Measurements from ENCODE around the gene SMG7.

The SMG7 gene

DNA sequence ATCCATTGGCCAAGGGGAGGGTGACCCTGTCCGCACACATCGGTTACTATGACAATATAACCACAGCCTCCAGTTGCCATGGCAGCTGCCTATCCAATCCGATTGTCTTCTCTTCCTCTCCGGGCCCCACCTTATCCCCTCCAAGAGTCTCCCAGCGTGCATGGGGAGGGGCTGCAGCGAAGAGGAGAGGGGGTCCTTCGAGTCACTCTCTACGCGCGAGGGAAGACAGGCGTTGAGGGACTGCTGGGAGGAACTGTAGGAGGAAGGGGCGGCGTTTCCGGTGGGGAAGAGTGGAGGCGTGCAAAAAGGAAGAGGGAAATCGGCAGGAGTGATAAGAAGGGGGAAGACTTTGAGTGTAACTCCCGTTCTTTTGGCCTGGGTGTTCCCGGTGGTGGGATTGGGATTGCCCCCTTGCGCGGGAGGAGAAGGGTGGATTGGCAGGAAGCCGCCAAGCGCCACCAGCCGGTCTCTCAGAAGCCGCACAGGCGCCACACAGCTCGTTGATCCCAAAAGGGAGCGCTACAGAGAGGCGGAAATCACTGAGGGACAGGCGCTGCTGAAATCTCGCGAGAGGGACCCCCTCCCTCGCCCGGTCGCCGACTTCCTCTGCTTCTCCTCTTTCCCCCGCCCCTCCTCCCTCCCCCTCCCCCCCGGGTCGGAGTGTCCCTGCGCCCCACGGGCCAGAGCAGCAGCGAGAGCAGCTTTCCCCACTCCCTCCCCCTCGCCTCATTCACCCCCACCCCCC, 384 bp upstream of the SMG7 start (continued):
- TF ChIP-seq, protein P1, sequence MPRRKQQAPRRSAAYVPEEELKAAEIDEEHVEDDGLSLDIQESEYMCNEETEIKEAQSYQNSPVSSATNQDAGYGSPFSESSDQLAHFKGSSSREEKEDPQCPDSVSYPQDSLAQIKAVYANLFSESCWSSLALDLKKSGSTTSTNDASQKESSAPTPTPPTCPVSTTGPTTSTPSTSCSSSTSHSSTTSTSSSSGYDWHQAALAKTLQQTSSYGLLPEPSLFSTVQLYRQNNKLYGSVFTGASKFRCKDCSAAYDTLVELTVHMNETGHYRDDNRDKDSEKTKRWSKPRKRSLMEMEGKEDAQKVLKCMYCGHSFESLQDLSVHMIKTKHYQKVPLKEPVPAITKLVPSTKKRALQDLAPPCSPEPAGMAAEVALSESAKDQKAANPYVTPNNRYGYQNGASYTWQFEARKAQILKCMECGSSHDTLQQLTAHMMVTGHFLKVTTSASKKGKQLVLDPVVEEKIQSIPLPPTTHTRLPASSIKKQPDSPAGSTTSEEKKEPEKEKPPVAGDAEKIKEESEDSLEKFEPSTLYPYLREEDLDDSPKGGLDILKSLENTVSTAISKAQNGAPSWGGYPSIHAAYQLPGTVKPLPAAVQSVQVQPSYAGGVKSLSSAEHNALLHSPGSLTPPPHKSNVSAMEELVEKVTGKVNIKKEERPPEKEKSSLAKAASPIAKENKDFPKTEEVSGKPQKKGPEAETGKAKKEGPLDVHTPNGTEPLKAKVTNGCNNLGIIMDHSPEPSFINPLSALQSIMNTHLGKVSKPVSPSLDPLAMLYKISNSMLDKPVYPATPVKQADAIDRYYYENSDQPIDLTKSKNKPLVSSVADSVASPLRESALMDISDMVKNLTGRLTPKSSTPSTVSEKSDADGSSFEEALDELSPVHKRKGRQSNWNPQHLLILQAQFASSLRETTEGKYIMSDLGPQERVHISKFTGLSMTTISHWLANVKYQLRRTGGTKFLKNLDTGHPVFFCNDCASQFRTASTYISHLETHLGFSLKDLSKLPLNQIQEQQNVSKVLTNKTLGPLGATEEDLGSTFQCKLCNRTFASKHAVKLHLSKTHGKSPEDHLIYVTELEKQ (tag by site-specific recombination; IDR thresholded peaks at IDR 0.05; ENCODE audit: borderline replicate concordance) = peak; percentile 95
- TF ChIP-seq ZNF433 (tag by site-specific recombination; IDR thresholded peaks at IDR 0.05; ENCODE audit: low read depth) (no peak), ZNF16 (tag by site-specific recombination; IDR thresholded peaks at IDR 0.05; ENCODE audit: low read depth) (peak; percentile 54), ZNF37A (tag by site-specific recombination; IDR thresholded peaks at IDR 0.05) (no peak), SP2 (tag by site-specific recombination; IDR thresholded peaks at IDR 0.05) (peak; percentile 90), ZNF133 (tag by site-specific recombination; IDR thresholded peaks at IDR 0.05) (peak; percentile 54), ZNF221 (tag by site-specific recombination; IDR thresholded peaks at IDR 0.05; ENCODE audit: borderline replicate concordance) (peak; percentile 46; the same call in 1 of the 2 replicates), ZNF558 (tag by site-specific recombination; IDR thresholded peaks at IDR 0.05) (peak; percentile 94), ZEB2 (tag by site-specific recombination; IDR thresholded peaks at IDR 0.05) (peak; percentile 96), ZNF529 (tag by site-specific recombination; IDR thresholded peaks at IDR 0.05; ENCODE audit: insufficient replicate concordance) (no peak), ZNF670 (tag by site-specific recombination; IDR thresholded peaks at IDR 0.05; ENCODE audit: low read depth) (no peak), ZNF664 (tag by site-specific recombination; IDR thresholded peaks at IDR 0.05) (peak; percentile 93), ZNF560 (tag by site-specific recombination; IDR thresholded peaks at IDR 0.05; ENCODE audit: borderline replicate concordance) (no peak), ZNF768 (tag by site-specific recombination; IDR thresholded peaks at IDR 0.05) (no peak; the same call in 1 of the 2 replicates), REPIN1 (tag by site-specific recombination; IDR thresholded peaks at IDR 0.05; ENCODE audit: low read depth) (peak; percentile 100), ZNF292 (tag by site-specific recombination; IDR thresholded peaks at IDR 0.05; ENCODE audit: borderline replicate concordance, low read depth) (no peak), ZNF701 (tag by site-specific recombination; IDR thresholded peaks at IDR 0.05) (peak; percentile 84), ZNF311 (tag by site-specific recombination; IDR thresholded peaks at IDR 0.05; ENCODE audit: borderline replicate concordance) (no peak), ZNF785 (tag by site-specific recombination; IDR thresholded peaks at IDR 0.05) (peak; percentile 99), ZSCAN30 (tag by site-specific recombination; IDR thresholded peaks at IDR 0.05) (peak; percentile 97), KLF8 (tag by site-specific recombination; IDR thresholded peaks at IDR 0.05) (peak; percentile 100), ZNF2 (tag by site-specific recombination; IDR thresholded peaks at IDR 0.05) (peak; percentile 97), ZNF621 (tag by site-specific recombination; IDR thresholded peaks at IDR 0.05) (no peak), ZNF266 (tag by site-specific recombination; IDR thresholded peaks at IDR 0.05; ENCODE audit: low read depth) (no peak), ZNF654 (tag by site-specific recombination; IDR thresholded peaks at IDR 0.05; ENCODE audit: low read depth) (peak; percentile 37), ZBTB48 (tag by site-specific recombination; IDR thresholded peaks at IDR 0.05) (peak; percentile 97), ZNF473 (tag by site-specific recombination; IDR thresholded peaks at IDR 0.05) (no peak), ZNF24 (tag by site-specific recombination; IDR thresholded peaks at IDR 0.05) (peak; percentile 99), ZNF677 (tag by site-specific recombination; IDR thresholded peaks at IDR 0.05) (no peak), GLIS1 (tag by site-specific recombination; IDR thresholded peaks at IDR 0.05) (peak; percentile 82)
- TF ChIP-seq, protein P2, sequence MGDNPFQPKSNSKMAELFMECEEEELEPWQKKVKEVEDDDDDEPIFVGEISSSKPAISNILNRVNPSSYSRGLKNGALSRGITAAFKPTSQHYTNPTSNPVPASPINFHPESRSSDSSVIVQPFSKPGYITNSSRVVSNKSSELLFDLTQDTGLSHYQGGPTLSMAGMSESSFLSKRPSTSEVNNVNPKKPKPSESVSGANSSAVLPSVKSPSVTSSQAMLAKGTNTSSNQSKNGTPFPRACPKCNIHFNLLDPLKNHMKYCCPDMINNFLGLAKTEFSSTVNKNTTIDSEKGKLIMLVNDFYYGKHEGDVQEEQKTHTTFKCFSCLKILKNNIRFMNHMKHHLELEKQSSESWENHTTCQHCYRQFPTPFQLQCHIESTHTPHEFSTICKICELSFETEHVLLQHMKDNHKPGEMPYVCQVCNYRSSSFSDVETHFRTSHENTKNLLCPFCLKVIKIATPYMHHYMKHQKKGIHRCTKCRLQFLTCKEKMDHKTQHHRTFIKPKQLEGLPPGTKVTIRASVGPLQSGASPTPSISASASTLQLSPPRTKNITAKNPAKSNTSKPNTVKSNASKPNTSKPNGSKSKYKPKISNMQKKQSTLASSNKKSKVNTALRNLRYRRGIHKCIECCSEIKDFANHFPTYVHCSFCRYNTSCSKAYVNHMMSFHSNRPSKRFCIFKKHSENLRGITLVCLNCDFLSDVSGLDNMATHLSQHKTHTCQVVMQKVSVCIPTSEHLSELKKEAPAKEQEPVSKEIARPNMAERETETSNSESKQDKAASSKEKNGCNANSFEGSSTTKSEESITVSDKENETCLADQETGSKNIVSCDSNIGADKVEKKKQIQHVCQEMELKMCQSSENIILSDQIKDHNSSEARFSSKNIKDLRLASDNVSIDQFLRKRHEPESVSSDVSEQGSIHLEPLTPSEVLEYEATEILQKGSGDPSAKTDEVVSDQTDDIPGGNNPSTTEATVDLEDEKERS (tag by site-specific recombination; IDR thresholded peaks at IDR 0.05) = peak; percentile 96
- TF ChIP-seq, protein P3, sequence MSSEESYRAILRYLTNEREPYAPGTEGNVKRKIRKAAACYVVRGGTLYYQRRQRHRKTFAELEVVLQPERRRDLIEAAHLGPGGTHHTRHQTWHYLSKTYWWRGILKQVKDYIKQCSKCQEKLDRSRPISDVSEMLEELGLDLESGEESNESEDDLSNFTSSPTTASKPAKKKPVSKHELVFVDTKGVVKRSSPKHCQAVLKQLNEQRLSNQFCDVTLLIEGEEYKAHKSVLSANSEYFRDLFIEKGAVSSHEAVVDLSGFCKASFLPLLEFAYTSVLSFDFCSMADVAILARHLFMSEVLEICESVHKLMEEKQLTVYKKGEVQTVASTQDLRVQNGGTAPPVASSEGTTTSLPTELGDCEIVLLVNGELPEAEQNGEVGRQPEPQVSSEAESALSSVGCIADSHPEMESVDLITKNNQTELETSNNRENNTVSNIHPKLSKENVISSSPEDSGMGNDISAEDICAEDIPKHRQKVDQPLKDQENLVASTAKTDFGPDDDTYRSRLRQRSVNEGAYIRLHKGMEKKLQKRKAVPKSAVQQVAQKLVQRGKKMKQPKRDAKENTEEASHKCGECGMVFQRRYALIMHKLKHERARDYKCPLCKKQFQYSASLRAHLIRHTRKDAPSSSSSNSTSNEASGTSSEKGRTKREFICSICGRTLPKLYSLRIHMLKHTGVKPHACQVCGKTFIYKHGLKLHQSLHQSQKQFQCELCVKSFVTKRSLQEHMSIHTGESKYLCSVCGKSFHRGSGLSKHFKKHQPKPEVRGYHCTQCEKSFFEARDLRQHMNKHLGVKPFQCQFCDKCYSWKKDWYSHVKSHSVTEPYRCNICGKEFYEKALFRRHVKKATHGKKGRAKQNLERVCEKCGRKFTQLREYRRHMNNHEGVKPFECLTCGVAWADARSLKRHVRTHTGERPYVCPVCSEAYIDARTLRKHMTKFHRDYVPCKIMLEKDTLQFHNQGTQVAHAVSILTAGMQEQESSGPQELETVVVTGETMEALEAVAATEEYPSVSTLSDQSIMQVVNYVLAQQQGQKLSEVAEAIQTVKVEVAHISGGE (tag by site-specific recombination; conservative IDR thresholded peaks at IDR 0.05; ENCODE audit: low read depth) = peak; percentile 100

Measured in HEK293 (cell line).